Tibial nerve (tissue), 4 donors: ENCODE data around the gene NTF3.

Experiments
- CTCF ChIP-seq, 5 experiments: fragments of 200-600 bp in 3 of 5; fragments of 450-650 bp in 2 of 5; sonication (generic) in 3 of 5; IDR thresholded peaks; one replicate each; pipeline ENCODE4 v1.5.1; 2016 to 2019; ENCODE audit warnings: antibody characterized with exemption in 5 of 5, mild to moderate bottlenecking in 3 of 5, moderate library complexity in 2 of 5
- EP300 ChIP-seq, 2 donors: sonication (generic); formaldehyde crosslinking; IDR thresholded peaks; one replicate each; pipeline ENCODE4 v1.6.1; 2017; ENCODE audit warnings: antibody characterized with exemption in 2 of 2, mild to moderate bottlenecking in 1 of 2
- POLR2A ChIP-seq, 2 donors: fragments of 450-650 bp; IDR thresholded peaks; one replicate each; pipeline ENCODE4 v1.6.1; 2017; ENCODE audit warnings: antibody characterized with exemption in 2 of 2, mild to moderate bottlenecking in 2 of 2, moderate library complexity in 2 of 2

GRCh38 chr12:5484426-5484825 lies 52.5 kb downstream of the NTF3 start:
- TF ChIP-seq EP300 (IDR thresholded peaks at IDR 0.05): no peak
- TF ChIP-seq CTCF (IDR thresholded peaks at IDR 0.05): no peak
- no peak for TF ChIP-seq POLR2A (IDR thresholded peaks at IDR 0.05)
